H1 (cell line): ENCODE data around the gene KRT78. TPM values are rescaled to one million over a fixed set of nuclear protein-coding genes. Genes with fewer than 3 reads are reported as not detected.

Source experiments
- CTCF ChIA-PET: fragments of 300-600 bp; sonication (Branson Sonifier 250); formaldehyde crosslinking; loops from one replicate; lab custom pipeline; 2021; ENCODE audit not compliant: partially characterized antibody; lab: Charles Lee
- POLR2A ChIA-PET: fragments of 300-600 bp; sonication (Branson Sonifier 250); formaldehyde crosslinking; loops from one replicate; lab custom pipeline; 2021; ENCODE audit warnings: inconsistent platforms; ENCODE audit not compliant: partially characterized antibody; lab: Charles Lee
- DNase-seq, 2 experiments: peaks; one replicate each; pipeline versions ENCODE4 v3.0.0 to v3.0.0-alpha.2; 2010 to 2022; ENCODE audit warnings: low spot score in 2 of 2, low read depth in 1 of 2, mixed read lengths in 1 of 2
- FAIRE-seq: peaks from 2 replicates; lab custom pipeline; 2011; peaks lifted over from hg19 to GRCh38; lab: Jason Lieb, UNC
- H2AFZ ChIP-seq: 2 replicates; pipeline ENCODE4 v1.8.1; 2012; ENCODE audit warnings: low read length, inconsistent platforms
- H2AK5ac ChIP-seq: 2 replicates; pipeline ENCODE4 v1.6.1; 2013; ENCODE audit warnings: low read depth, low read length
- H2BK120ac ChIP-seq: replicated peaks from 2 replicates; pipeline ENCODE3; 2013; ENCODE audit warnings: low read depth, low read length, inconsistent platforms
- H2BK12ac ChIP-seq: 2 replicates; pipeline ENCODE4 v1.6.1; 2013; ENCODE audit warnings: low read depth, low read length
- H2BK15ac ChIP-seq: 2 replicates; pipeline ENCODE4 v1.6.1; 2013; ENCODE audit warnings: low read length
- H2BK20ac ChIP-seq: 2 replicates; pipeline ENCODE4 v1.6.1; 2013; ENCODE audit warnings: low read length
- H2BK5ac ChIP-seq: 2 replicates; pipeline ENCODE4 v1.6.1; 2013; ENCODE audit warnings: low read depth, low read length
- H3K14ac ChIP-seq: 2 replicates; pipeline ENCODE4 v1.6.1; 2013; ENCODE audit warnings: inconsistent platforms; ENCODE audit not compliant: insufficient read length
- H3K18ac ChIP-seq: 2 replicates; pipeline ENCODE4 v1.6.1; 2013; ENCODE audit warnings: low read length; ENCODE audit errors: extremely low read depth
- H3K23ac ChIP-seq: 2 replicates; pipeline ENCODE4 v1.6.1; 2013; ENCODE audit warnings: inconsistent platforms; ENCODE audit not compliant: insufficient read length
- H3K23me2 ChIP-seq: 2 replicates; pipeline ENCODE4 v1.6.1; 2013; ENCODE audit warnings: low read depth, low read length
- H3K27ac ChIP-seq: 2 replicates; pipeline ENCODE4 v1.6.1; 2011; ENCODE audit warnings: low read depth, low read length, inconsistent platforms
- H3K27me3 ChIP-seq, 4 experiments: replicated peaks in 1 of 4; 1 replicate in 1 of 4; 2 replicates in 3 of 4; pipeline versions ENCODE4 v1.6.1 to v1.8.1; 2011 to 2013; ENCODE audit warnings: low read length in 3 of 4, mild to moderate bottlenecking in 3 of 4, inconsistent platforms in 2 of 4, mixed read lengths in 2 of 4, moderate library complexity in 1 of 4; ENCODE audit not compliant: control insufficient read depth in 3 of 4, insufficient read depth in 3 of 4; ENCODE audit errors: extremely low read depth in 1 of 4
- H3K36me3 ChIP-seq, 4 experiments: 2 replicates each; pipeline versions ENCODE4 v1.6.1 to v1.8.1; 2011 to 2013; ENCODE audit warnings: mild to moderate bottlenecking in 4 of 4, low read length in 3 of 4, moderate library complexity in 2 of 4, control low read depth in 1 of 4, inconsistent platforms in 1 of 4; ENCODE audit not compliant: insufficient read depth in 4 of 4, control insufficient read depth in 2 of 4
- H3K4ac ChIP-seq: replicated peaks from 2 replicates; pipeline ENCODE3; 2013; ENCODE audit warnings: low read length, low read depth, mixed read lengths, inconsistent platforms; ENCODE audit not compliant: insufficient read length
- H3K4me1 ChIP-seq, 4 experiments: replicated peaks in 1 of 4; 1 replicate in 1 of 4; 2 replicates in 3 of 4; pipeline versions ENCODE4 v1.6.1 to v1.8.1; 2011 to 2013; ENCODE audit warnings: low read length in 3 of 4, inconsistent platforms in 2 of 4, mixed read lengths in 1 of 4; ENCODE audit not compliant: insufficient read depth in 4 of 4, control insufficient read depth in 3 of 4
- H3K4me2 ChIP-seq, 2 experiments: 2 replicates each; pipeline versions ENCODE4 v1.6.1 to v1.8.1; 2011 to 2013; ENCODE audit warnings: low read depth in 2 of 2, low read length in 2 of 2, control low read depth in 1 of 2, inconsistent platforms in 1 of 2, mild to moderate bottlenecking in 1 of 2; ENCODE audit not compliant: insufficient read depth in 1 of 2
- H3K4me3 ChIP-seq, 4 experiments: fragments of 200-600, 300-600 bp in 1 of 4; sonication (generic), shearing (Covaris generic), sonication (Bioruptor Twin) in 1 of 4; 2 replicates each; pipeline versions ENCODE4 v1.5.1 to v1.8.1; 2011 to 2016; ENCODE audit warnings: low read length in 4 of 4, low read depth in 3 of 4, control low read depth in 2 of 4, inconsistent platforms in 2 of 4, mild to moderate bottlenecking in 2 of 4, mixed read lengths in 1 of 4, moderate library complexity in 1 of 4; ENCODE audit not compliant: insufficient read depth in 2 of 4; ENCODE audit errors: extremely low read depth in 1 of 4
- H3K56ac ChIP-seq: replicated peaks from 2 replicates; pipeline ENCODE3; 2013; ENCODE audit warnings: low read depth, mild to moderate bottlenecking, mixed read lengths, low read length, inconsistent platforms; ENCODE audit not compliant: insufficient read length
- H3K79me1 ChIP-seq: 2 replicates; pipeline ENCODE4 v1.6.1; 2013; ENCODE audit warnings: low read depth, low read length, control low read depth
- H3K79me2 ChIP-seq, 2 experiments: 2 replicates each; pipeline versions ENCODE4 v1.6.1 to v1.8.1; 2012 to 2013; ENCODE audit warnings: low read length in 2 of 2, mild to moderate bottlenecking in 2 of 2, inconsistent platforms in 1 of 2; ENCODE audit not compliant: insufficient read depth in 2 of 2, control insufficient read depth in 1 of 2
- H3K9ac ChIP-seq, 4 experiments: replicated peaks in 1 of 4; 1 replicate in 1 of 4; 2 replicates in 3 of 4; pipeline versions ENCODE4 v1.6.1 to v1.8.1; 2011 to 2013; ENCODE audit warnings: low read depth in 3 of 4, low read length in 3 of 4, control low read depth in 2 of 4, mild to moderate bottlenecking in 2 of 4, moderate library complexity in 2 of 4, inconsistent platforms in 1 of 4; ENCODE audit errors: extremely low read depth in 1 of 4
- H3K9me3 ChIP-seq, 2 experiments: 2 replicates each; pipeline versions ENCODE4 v1.6.1 to v1.8.1; 2012 to 2013; ENCODE audit warnings: mild to moderate bottlenecking in 2 of 2, moderate library complexity in 2 of 2, control low read depth in 1 of 2, inconsistent platforms in 1 of 2, low read depth in 1 of 2, low read length in 1 of 2, mixed read lengths in 1 of 2; ENCODE audit not compliant: insufficient read depth in 2 of 2
- H4K20me1 ChIP-seq, 2 experiments: replicated peaks in 1 of 2; 2 replicates each; pipeline versions ENCODE3 to v1.8.1; 2011 to 2013; ENCODE audit warnings: inconsistent platforms in 2 of 2, low read length in 2 of 2, mild to moderate bottlenecking in 1 of 2; ENCODE audit not compliant: insufficient read depth in 2 of 2, control insufficient read depth in 1 of 2
- H4K5ac ChIP-seq: 2 replicates; pipeline ENCODE4 v1.6.1; 2013; ENCODE audit warnings: low read length, low read depth, mixed read lengths, inconsistent platforms; ENCODE audit not compliant: insufficient read length
- H4K8ac ChIP-seq: 2 replicates; pipeline ENCODE4 v1.8.0; 2013; ENCODE audit warnings: mild to moderate bottlenecking, moderate library complexity, low read length, inconsistent platforms; ENCODE audit not compliant: insufficient read depth; ENCODE audit errors: extremely low read depth
- H4K91ac ChIP-seq: replicated peaks from 2 replicates; pipeline ENCODE3; 2013; ENCODE audit warnings: low read length, mixed read lengths, inconsistent platforms; ENCODE audit not compliant: insufficient read length
- CEBPB ChIP-seq: IDR thresholded peaks from 2 replicates; pipeline ENCODE4 v1.6.1; 2012; ENCODE audit warnings: low read depth, low read length
- JUND ChIP-seq: IDR thresholded peaks from 2 replicates; pipeline ENCODE4 v1.6.1; 2011; ENCODE audit warnings: mild to moderate bottlenecking, improper control_type of control experiment, low read length
- WGBS, 2 experiments: shearing (Covaris generic) in 1 of 2; methylation state at CpG; one replicate each; pipeline versions ENCODE4 v1.1.6 to v1.1.7; 2013 to 2015; ENCODE audit warnings: low lambda C conversion rate in 2 of 2, mixed read lengths in 2 of 2, inconsistent platforms in 1 of 2, low coverage in 1 of 2, missing lambda C conversion rate in 1 of 2; ENCODE audit not compliant: insufficient replicate concordance in 2 of 2, insufficient coverage in 1 of 2, insufficient read length in 1 of 2; ENCODE audit errors: extremely low coverage in 1 of 2, missing lambda C conversion rate in 1 of 2; 5-methylcytosine and 5-hydroxymethylcytosine counted together
- polyA plus RNA-seq, 7 experiments: library from polyadenylated mRNA; depleted of rRNA in 3 of 7; stranded (reverse) in 5 of 7; unstranded in 2 of 7; fragments of >200 nt in 5 of 7; fragments of 200-250 nt in 2 of 7; gene quantifications; 1 replicate in 5 of 7; 2 replicates in 1 of 7; 4 replicates in 1 of 7; pipeline versions ENCODE4 v1.2.1 to v1.2.3, GENCODE V29; 2011 to 2013; ENCODE audit warnings: missing spikeins in 2 of 7, mixed read lengths in 2 of 7
- total RNA-seq: library from RNA; stranded (reverse); fragmentation: NEBNext Ultra II Directional; extraction: Animal tissue kit (Norgen Biotek cat#: 25700); gene quantifications from 2 replicates; pipeline ENCODE4 v1.2.1, GENCODE V29; 2021

KRT78 gene
- total and polyA plus RNA-seq, 2 of the 8 experiments (the other 6 are each of a cell fraction or from before 2014, with no cell fraction given) = not detected

DNA sequence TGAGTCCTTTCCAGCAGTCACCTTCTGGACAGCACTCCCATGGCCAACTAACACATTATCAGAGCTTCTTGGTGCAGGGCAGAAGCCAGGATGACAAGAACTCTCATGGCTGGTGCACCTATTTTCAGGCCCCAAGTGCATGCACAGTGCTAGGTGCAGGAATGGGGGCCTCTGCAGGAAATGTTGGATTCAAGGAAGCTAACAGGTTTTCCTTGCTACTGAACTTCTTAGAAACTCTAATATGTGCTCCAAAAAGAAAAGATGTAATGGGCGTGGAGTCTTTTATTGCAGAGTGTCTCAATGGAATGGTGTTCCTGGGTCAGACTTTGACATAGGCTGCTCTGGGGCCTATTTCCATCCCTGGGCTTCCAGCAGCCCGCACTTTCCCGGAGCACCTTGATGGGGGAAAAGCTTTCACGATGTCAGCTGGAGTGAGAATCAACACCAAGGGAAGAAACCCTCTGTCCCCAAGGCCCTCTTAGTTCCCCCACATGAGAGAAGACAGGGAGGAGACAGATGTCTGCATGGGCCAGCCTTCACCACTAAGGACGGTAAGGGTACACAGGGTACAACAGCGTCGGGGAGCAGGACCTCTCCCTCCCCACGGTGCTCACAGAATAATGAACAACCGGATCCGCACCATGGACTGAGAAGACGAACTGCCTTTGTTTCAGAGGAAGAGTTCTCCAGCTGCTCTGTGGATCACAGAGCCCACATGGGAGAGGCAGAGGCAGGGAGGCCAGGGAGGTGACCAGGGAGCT, 59.7 kb downstream of the KRT78 start:
- Histone ChIP-seq H3K56ac (no peak overlapping the region), H3K9me3 (no peaks in the 10 kb centered on the region), H3K27me3 (no peaks in the 10 kb centered on the region), H2AFZ (no peak overlapping the region), H3K14ac (no peak overlapping the region), H4K8ac (no peak overlapping the region), H3K79me1 (no peaks in the 10 kb centered on the region), H4K5ac (no peak overlapping the region), H3K36me3 (no peaks in the 10 kb centered on the region), H2AK5ac (no peak overlapping the region), H3K23ac (no peak overlapping the region), H2BK120ac (no peak overlapping the region), H3K4me1 (no peaks in the 10 kb centered on the region), H3K4ac (no peak overlapping the region), H2BK20ac (no peak overlapping the region), H3K18ac (no peak overlapping the region), H3K27ac (no peak overlapping the region), H3K9ac (peak overlapping the region in 1 of 4 experiments; percentile 22; a peak in 2 of 7 replicates), H2BK15ac (no peak overlapping the region), H3K4me3 (no peak overlapping the region), H3K4me2 (no peak overlapping the region), H2BK12ac (no peak overlapping the region), H3K79me2 (no peaks in the 10 kb centered on the region), H3K23me2 (no peaks in the 10 kb centered on the region), H2BK5ac (no peak overlapping the region), H4K20me1 (no peaks in the 10 kb centered on the region), H4K91ac (no peak overlapping the region)
- DNase-seq = no peak
- WGBS, 2 experiments = 84% methylated on average over 11 of the region's 11 CpGs; no CpG with 5 or more reads in 1 of the 2 experiments
- TF ChIP-seq CEBPB = no peak
- TF ChIP-seq JUND = no peak
- POLR2A ChIA-PET = interaction anchor here (0.5 to 1.1 kb wide), 2 partner anchors 13 to 261 kb away, joined by 3 read pairs; partner anchors contain the start of gene TNS2
- CTCF ChIA-PET = interaction anchor here (1.0 to 3.7 kb wide), 10 partner anchors 9 to 192 kb away, joined by 3 to 20 read pairs (median 4); partner anchors contain the start of gene KRT76
- no peak for FAIRE-seq
